NCI-H226 (cell line): ENCODE data around the gene HLA-DQB2.
"Not testable (repeated sequence)": the region's sequence is repeated elsewhere in the genome, so short reads cannot be mapped to it uniquely, and the experiment has no call there.

Experiments
- DNase-seq: peaks from one replicate; pipeline ENCODE4 v3.0.0-alpha.2; 2015

The HLA-DQB2 gene

GRCh38 chr6:32763421-32763820, at the start of gene HLA-DQB2:
Gene HLA-DQB2 (minus strand): TSS chr6:32763532. CDS start chr6:32763470, 62 bp downstream.
- no peak for DNase-seq

GRCh38 chr6:32809171-32809570, 45.8 kb upstream of the HLA-DQB2 start:
- no peak for DNase-seq

- DNase-seq: no peak
Observed at GRCh38 chr6:32807020-32807580, 43.8 kb upstream of the HLA-DQB2 start.

GRCh38 chr6:32805404-32805803, 42.1 kb upstream of the HLA-DQB2 start:
- not testable (repeated sequence) for DNase-seq

GRCh38 chr6:32803416-32803815, 40.1 kb upstream of the HLA-DQB2 start:
- no peak for DNase-seq

- no peak for DNase-seq
Observed at GRCh38 chr6:32799740-32800139, 36.4 kb upstream of the HLA-DQB2 start.

- no peak for DNase-seq
Observed at GRCh38 chr6:32799168-32799567, 35.8 kb upstream of the HLA-DQB2 start.

- peak; percentile 68 for DNase-seq
Observed at GRCh38 chr6:32796848-32797776, 33.8 kb upstream of the HLA-DQB2 start.

- DNase-seq: no peak
Observed at GRCh38 chr6:32794510-32794909, 31.2 kb upstream of the HLA-DQB2 start.

- no peak for DNase-seq
Observed at GRCh38 chr6:32792901-32793435, 29.6 kb upstream of the HLA-DQB2 start.

- peak; percentile 31 for DNase-seq
Observed at GRCh38 chr6:32790306-32790705, 27.0 kb upstream of the HLA-DQB2 start.

- DNase-seq: peak; percentile 7
Observed at GRCh38 chr6:32785781-32786533, 22.6 kb upstream of the HLA-DQB2 start.

GRCh38 chr6:32782923-32783322, 19.6 kb upstream of the HLA-DQB2 start:
- DNase-seq: not testable (repeated sequence)

- DNase-seq: no peak
Observed at GRCh38 chr6:32779036-32779435, 15.7 kb upstream of the HLA-DQB2 start.

- no peak for DNase-seq
Observed at GRCh38 chr6:32775071-32775470, 11.7 kb upstream of the HLA-DQB2 start.

- DNase-seq: no peak
Observed at GRCh38 chr6:32774426-32774825, 11.1 kb upstream of the HLA-DQB2 start.

- no peak for DNase-seq
Observed at GRCh38 chr6:32772656-32773055, 9.3 kb upstream of the HLA-DQB2 start.

GRCh38 chr6:32764048-32764447, 716 bp upstream of the HLA-DQB2 start:
- no peak for DNase-seq

GRCh38 chr6:32761548-32761947, 1.8 kb downstream of the HLA-DQB2 start:
- no peak for DNase-seq

- no peak for DNase-seq
Observed at GRCh38 chr6:32761072-32761471, 2.3 kb downstream of the HLA-DQB2 start.

- no peak for DNase-seq
Observed at GRCh38 chr6:32759669-32760068, 3.7 kb downstream of the HLA-DQB2 start.

GRCh38 chr6:32752580-32752979, 10.8 kb downstream of the HLA-DQB2 start:
- DNase-seq: peak; percentile 49

GRCh38 chr6:32745649-32746048, 17.7 kb downstream of the HLA-DQB2 start:
- DNase-seq: not testable (repeated sequence)
